Cortex of kidney (tissue), 1 donor: Measurements from ENCODE around the gene CDK6.
"Not testable (repeated sequence)": the region's sequence is repeated elsewhere in the genome, so short reads cannot be mapped to it uniquely, and the experiment has no call there.

Source experiments
- DNase-seq: peaks from one replicate; lab custom pipeline; 2025; lab: John Stamatoyannopoulos, UW

Gene CDK6

DNA sequence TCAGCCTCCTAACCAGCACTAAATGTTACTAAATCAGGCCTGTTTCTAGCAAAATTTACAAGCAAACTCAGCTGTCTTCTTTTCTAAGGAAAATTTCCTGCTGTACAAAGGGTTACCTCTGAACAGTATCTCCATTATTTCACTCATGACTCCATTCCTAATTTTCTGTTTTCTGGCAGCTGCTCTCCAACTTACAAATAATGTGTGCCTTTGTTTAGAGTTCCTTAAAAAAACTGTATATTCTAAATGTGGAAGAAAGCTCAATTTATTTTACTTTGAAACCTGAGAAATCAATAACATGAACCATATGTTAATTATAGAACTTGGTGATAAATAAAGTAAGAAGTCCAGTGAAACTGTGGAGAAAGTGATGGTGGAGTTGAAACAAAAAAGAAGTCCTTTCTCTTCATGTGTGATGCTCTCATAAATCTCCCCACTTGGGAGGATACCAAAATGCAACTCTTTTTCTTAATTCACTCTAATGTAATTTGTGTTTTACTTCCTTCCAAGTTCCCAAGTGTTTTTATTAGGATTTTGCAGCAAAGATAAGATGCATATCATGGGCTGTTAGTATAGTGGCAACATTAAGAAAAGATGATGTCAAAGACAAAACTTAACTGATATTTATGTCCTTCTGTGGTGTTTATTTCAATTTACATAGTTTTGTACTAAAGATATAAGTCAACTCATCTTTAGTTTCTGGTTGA lies 74.8 kb downstream of the CDK6 start:
- no peak for DNase-seq

DNA sequence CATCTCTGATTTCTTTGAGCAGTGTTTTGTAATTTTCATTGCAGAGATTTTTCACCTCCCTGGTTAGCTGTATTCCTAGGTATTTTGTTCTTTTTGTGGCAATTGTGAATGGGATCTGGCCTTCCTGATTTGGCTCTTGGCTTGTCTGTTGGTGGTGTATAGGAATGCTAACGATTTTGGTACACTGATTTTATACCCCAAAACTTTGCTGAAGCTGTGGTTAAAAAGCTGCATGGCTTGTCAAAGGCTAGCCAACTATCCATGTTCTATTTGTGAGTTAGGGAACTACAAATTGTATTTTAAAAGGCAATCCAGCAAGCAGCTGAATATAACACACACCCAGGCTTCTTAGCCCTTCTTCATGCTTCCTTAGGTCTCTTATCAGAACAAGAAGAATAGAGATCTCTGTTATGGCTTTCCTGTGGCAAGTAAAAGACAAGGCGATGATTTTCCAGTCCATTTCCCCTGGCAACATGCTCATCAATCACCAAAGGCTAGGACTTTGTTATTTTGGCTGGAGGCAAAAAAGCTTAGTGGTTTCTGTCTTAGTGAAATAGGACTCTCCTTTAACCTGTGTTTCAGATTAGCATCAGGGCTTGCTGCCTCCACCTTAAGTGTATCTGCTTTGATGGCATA lies 77.5 kb downstream of the CDK6 start:
- no peak for DNase-seq

DNA sequence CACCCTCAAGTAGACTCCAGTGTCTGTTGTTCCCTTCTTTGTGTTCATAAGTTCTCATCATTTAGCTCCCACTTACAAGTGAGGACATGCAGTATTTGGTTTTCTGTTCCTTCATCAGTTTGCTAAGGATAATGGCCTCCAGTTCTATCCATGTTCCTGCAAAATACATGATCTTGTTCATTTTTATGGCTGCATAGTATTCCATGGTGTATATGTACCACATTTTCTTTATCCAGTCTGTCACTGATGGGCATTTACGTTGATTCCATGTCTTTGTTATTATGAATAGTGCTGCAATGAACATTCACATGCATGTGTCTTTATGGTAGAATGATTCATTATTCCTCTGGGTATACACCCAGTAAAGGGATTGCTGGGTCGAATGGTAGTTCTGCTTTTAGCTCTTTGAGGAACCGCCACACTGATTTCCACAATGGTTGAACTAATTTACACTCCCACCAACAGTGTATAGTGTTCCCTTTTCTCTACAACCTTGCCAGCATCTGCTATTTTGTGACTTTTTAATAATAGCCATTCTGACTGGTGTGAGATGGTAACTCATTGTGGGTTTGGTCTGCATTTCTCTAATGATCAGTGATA lies 79.0 kb downstream of the CDK6 start:
- not testable (repeated sequence) for DNase-seq

DNA sequence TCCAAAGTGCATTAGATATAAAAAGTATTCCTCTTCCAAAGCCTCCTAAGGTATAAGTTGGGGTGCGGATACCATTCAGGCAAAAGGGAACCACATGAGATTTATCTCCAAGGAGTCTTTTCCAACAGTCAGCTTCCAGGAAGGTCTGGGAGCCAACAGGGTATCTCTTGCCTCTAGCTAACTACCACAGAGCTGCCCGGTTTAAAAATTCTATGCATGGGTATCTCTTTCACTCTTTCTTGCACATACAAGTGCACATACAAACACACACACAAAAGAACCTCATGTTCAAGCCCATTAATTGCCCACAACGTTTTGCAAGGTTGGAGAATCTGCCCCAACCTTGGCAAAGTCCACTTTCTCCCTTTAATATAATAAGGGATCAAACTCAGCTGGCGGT lies 80.7 kb downstream of the CDK6 start:
- DNase-seq = no peak

DNA sequence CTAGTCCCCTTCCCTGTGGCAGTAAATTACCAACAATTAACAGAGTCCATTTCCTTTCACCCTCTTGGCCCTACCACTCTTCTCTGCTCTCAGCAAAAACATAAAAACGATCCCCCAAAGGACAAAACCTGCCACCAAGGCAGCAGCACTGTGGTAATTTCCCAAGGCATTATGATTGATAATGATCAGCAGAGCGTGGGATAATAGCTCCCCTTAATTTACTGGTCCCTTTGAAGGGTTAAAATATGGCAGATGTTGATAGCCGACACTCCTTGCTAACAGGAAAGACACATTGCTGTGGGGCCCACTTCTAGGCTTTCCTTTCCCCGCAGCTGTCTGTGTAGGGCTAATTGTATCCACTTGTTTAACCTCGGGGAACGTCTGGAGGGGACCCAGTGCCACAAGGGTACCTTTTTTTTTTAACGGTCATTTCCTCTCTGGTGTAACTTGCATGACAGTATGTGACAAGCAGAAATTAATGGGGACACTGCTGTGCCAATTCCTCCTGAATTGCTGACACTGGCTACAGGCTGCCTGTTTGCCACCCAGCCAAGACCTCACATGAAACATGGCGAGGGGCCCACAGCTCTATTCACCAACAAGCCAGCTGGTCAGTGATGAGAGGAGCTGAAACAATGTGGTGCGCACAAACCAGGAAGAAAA lies 81.3 kb downstream of the CDK6 start:
- no peak for DNase-seq

DNA sequence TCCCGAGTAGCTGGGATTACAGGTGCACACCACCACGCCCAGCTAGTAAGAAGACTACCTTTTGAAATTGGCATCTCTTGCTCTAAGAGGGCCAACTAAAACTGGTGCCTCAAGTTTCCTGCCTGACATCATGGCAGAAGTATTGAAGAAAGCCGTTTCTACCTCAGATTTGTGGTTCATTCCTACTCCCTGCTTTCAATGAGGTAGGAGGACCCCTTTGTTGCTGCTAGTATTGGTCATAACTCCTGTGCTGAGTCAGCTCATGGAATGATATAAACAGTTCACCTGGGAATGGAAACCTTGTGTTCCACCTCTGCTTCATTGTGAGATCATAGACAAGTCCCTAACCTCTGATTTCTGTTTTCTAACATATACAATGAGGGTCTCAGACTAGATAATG lies 82.8 kb downstream of the CDK6 start:
- no peak for DNase-seq

DNA sequence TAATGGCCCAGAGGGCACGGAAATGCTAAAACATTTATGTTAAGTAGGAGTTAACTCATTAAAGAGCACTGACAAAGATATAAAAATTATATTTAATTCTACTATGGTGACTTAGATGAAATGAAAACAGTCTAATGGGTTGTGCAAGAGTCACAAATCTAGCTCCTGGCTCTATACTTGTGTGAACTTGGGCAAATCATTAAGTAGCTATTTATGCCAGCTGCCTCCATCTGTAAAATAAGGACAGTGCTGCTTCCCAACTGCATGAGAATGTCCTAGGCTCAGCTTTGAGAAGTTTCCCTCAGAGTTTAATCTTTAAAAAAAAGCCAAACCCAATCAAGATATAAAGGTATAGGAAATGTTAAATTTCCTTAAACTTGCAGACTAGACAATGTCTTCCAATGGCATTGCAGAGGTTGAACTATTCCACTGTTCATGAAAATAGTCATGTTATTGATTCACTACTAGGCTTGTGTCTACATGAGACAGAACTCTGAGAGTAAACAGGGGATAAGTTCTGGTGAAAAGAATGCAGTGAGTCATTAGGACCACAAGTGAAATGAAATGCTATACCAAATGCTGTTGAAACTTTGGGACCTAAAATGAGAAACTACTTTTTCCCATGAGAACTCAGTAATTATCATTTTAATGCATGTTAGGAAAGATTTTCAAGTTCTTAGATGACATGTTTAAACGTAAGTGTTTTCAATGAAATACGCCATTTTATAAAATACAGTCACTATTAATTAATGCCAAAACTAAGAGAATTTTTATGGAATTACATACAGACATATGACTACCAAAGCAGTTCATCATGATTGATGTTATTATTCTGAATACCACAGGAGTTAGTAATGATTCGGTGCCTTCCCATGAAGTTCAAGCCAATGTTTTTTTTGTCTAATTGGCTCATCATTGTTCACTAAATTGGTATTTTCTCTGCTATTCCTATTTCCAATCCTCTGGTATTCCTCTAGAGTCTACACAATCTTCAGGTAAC lies 84.2 kb downstream of the CDK6 start:
- DNase-seq = no peak

DNA sequence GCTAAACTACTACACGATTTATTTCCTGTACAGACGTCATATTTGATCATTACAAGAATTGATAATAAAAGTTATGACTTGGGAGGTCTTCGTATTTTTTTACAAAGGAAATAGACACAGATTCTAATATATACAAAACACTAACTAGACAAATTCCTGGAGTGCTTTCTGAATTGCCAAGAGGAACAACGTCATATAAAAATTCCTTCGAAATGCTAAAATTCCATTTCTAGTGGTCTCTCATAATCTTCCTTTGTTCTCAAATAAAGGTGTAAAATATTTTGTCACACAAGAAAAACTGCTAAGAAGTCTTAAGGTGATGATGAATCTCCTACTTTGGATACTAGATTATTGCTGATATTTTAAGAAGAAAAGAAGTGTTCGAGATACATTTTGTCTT lies 85.4 kb downstream of the CDK6 start:
- no peak for DNase-seq

DNA sequence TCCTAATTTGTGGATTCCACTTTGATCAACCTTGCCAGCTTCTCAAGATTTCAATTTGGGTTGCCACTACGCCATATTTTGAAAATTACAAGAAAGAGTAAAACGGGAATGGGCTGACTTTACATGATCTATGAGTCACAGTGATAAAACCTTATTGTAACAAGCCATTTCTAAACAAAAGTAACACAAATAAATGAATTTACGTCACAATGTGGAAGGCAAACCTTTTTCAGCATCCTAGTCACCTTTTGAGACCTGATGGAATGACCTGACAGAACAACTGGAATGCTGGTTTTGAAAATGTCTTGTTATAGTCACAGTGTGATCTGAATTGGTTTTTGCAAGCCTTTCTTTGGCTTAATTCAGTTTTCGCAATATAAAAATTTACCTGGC lies 85.9 kb downstream of the CDK6 start:
- DNase-seq = no peak

DNA sequence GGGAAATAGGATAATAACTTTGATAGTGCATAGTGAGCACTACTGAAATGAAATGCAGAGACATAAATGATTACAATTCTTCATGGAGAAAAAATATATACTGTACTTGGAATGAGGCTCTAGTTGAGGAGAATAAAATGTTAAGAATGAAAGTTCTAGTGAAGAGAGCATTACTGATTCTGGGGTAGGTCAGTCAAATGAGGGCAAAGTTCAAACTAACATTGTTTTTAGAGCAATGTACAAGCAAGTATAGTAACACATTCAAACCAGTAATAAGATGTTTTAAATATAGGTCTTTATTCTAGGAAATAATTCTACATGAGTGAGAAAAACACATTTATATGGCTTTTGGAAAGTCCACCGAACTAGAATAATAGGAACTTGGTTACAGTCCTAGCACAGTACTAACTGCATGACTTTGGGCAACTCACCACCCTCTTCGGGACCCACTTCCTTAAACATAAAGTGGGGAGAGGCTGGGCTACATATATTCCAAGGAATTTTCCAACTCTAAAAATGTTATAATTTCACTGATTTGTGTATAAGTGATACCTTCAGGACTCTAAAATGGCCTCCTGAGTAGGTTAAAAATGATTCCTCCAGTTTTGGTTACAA lies 86.4 kb downstream of the CDK6 start:
- no peak for DNase-seq

DNA sequence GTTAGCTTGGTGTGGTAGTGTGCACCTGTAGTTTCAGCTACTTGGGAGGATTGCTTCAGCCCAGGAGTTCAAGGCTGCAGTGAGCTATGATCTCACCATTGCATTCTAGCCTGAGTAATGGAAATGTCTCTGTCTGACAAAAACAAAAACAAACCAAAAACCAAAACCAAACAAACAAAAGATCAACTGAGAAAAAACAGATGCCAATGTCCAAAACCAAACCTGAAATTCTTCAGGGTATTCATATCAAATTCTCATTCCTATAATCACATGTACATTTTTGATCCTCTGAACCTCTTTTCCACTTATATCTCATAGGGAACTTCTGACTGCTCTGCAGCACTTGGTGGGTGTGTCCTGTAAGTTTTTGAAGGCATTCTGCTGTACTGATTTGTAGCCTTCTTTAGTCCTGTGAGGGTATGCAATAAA lies 87.0 kb downstream of the CDK6 start:
- DNase-seq = no peak

DNA sequence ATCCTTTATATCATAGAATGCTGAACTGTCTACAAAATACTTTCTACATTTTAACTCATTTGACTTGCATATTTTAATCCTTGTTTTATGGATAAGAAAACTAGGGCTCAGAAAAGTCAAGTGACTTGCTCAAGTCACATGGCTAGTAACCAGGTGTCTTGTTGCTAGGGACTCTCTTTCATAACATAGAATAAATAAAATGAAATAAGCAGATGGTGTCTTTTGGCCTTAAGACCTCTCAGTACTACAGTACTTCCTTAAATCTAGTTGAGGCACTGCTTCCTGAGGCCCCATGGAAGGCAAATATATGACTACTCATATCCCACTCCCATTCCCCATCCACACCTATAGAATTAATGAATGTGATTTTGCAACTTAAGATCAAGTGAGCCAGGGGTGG lies 87.9 kb downstream of the CDK6 start:
- DNase-seq = no peak

DNA sequence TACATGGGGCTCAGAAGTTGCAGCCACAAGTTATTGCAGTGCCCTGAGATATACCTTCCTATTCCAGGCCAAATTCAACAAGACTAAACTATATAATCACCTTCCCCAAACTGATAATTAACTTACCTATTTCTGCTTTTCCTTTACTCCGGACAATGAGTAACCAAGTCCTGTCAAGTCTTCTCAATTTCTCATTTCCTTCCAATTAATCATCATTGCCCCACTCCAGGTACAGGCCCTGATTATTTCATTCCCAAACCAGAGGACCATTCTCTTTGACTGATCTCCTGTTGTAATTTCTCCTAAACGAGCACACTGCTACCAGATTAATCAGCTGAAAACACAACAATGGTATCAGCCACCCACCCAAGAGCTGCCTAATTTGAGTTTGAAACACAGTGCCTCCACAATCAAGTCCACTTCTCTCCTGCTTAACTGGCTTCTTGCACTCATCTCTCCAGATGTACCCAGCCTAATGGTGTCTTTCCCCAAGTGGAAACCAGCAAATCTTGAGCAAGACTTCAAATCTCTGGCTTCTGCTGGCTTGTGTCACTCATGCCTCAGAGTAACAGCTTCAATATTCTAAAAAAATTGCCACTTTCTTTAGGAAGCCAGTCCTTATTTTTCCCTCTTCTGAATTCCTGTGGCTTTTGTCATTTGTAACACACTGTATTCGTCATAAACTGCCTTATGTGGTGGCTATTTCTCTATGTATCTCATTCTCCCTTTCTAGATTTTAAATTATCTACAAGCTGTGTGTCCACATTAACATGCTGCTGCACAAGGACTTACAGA lies 89.1 kb downstream of the CDK6 start:
- no peak for DNase-seq

DNA sequence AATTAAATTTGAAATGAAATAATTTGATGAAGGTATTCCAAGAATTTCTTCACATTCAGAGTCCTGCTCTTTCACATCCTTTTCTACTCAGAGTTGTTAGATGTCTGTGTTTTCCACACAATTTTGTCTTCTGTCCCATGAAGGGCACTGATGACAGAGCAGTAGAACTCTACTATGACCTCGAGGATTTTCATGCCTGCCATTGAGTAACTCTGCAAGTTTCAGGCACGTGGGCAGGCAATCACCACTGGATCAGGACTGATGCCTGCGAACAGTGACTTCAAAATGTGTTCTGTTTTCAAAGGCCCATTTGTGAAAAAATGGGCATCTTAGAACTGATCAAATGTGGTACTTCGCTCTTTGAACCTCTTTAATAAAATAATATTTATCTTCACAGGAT lies 91.1 kb downstream of the CDK6 start:
- DNase-seq = no peak

DNA sequence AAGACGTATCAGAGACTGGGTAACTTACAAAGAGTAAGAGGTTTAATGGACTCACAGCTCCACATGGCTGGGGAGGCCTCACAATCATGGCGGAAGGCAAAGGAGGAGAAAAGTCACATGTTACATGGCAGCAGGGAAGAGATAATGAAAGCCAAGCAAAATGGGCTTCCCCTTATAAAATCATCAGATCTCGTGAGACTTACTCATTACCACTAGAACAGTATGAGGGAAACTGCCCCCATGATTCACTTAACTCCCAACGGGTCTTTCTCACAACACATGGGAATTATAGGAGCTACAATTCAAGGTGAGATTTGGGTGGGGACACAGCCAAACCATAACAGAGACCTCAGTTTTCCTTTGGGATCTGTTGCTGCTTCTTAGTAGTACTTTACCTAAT lies 92.2 kb downstream of the CDK6 start:
- not testable (repeated sequence) for DNase-seq

DNA sequence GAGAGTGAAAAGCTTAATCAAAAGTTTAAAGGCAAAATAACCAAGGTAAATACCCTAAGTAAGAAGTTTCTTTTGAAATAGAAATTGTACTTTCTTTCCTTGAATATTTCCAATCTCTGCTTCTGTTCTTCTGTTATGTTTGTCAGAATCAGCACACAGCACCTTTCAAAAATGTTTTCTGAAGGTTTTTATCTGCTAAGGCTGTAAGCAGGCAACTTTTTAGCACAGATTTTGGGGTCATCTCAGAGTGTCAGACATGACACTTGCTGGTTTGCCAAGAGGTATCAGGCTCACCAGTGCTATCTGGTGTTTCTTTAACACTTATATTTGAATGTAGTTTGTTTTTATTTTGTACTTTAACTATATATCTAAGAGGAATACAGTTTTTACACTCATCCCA lies 94.2 kb downstream of the CDK6 start:
- DNase-seq = no peak

DNA sequence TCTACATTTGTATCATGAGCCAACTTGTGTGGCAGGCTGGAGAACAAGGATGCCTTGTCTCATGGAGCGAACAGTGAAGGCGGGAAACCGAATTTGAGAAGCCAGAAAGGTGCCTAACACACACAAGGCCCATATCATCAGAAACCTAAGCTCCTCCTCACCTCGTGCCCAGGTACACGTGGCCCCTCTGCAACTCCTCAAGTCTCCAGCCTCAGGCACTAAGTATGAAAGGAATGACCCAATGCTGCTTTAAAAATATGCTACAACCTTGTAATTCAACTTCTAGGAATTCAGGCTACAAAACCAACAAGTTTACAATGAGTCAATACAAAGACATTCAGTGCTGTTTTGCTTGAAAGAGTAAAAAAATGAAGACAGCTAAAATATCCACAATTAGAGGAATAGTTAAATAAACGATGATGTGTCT lies 95.7 kb downstream of the CDK6 start:
- no peak for DNase-seq

DNA sequence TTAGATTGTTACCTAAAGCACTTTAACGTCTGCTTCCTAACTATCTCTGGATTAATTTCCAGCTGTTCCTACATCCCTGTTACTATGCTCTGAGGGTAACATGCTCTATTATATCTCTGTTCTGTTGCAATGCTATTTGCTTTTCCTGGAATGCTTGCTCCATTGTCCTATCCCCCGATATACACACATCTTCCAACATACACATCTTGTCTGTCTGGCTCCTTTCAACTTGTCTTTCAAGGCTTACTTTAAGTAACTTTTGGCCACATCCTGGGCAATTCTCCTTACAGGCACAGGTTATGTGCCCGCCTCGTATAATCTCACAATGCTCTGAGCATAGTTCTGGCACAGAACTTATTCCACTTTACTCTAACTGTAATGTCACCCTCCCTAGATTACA lies 96.2 kb downstream of the CDK6 start:
- DNase-seq = no peak

DNA sequence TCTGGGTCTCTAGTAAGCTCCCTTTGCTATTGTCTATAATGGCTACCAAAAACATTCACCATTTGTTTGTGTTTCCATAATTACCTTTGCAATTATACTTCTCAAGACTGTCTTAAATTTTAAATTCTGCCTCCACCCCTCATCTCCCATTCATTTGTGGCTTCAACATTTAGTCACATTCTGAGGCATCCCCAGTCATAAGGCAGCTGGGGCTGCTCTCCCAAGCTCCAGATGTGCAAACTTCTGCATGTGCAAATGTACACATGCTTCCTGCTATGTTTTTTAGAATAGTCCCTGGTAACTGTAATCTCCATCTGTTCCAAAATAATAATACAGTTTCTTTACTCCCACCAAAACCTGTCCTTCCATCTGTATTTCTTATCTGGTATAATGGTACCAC lies 97.3 kb downstream of the CDK6 start:
- DNase-seq = no peak

DNA sequence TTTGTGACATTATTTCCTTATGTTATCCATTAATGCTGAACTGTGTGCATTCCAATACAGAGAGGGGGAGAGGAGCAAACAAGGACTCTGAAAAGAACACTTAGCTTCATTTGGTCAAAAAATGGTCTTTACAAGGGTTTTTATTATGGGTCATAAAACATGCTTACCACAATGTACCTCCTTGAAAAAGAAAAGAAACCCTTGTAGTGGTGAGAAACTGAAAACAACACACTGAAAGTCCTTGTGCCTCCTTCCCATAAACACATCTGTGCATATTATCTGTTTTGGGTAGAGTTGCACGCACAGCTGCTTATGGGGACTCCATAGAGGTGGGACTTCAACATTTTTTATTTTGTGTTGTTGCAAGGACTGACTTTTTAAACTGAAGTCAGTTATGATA lies 98.7 kb downstream of the CDK6 start:
- DNase-seq = no peak

DNA sequence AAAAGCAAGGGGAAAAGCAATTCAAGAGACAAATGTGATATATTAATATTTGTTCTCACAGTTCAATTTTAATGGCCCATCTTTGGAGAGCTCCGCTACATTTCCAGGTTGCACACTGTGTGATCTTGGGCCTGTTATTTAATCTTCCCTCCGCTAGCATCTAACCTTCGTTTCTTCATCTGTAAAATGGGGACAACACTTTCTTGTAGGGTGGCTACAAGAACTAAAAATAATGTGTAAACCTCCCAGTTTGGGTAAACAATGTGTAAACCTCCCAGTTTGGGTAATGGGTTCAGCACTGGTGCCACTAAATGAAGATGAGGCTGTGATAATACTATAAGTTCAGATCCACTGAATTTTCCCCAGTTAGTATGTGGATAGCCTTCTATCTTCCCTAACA lies 99.5 kb downstream of the CDK6 start:
- no peak for DNase-seq
